PC-9 (cell line): ENCODE results near the gene IL3. TPM values are rescaled to one million over a fixed set of nuclear protein-coding genes. Genes with fewer than 3 reads are reported as not detected.

Source experiments
- BruUV-seq: library from RNA; stranded (reverse); fragments of 400-500 nt; replicated peaks from 2 replicates; lab custom pipeline; 2021; lab: Mats Ljungman, UMichigan
- CTCF ChIA-PET: fragments of 300-600 bp; sonication (Branson Sonifier 250); formaldehyde crosslinking; loops from one replicate; lab custom pipeline; 2022; ENCODE audit warnings: antibody characterized with exemption; lab: Charles Lee
- POLR2A ChIA-PET: fragments of 300-600 bp; sonication (Branson Sonifier 250); formaldehyde crosslinking; loops from one replicate; lab custom pipeline; 2022; ENCODE audit warnings: antibody characterized with exemption; ENCODE audit not compliant: unreplicated experiment; lab: Charles Lee
- DNase-seq, 2 experiments: peaks; one replicate each; pipeline versions ENCODE4 v3.0.0 to v3.0.0-alpha.2; 2015 to 2022; ENCODE audit warnings: mixed read lengths in 1 of 2
- H2AFZ ChIP-seq: fragments of 200-600 bp; sonication (generic); 2 replicates; pipeline ENCODE4 v1.8.1; 2017; ENCODE audit warnings: antibody characterized with exemption
- H3F3A ChIP-seq: fragments of 200-600 bp; sonication (generic); 2 replicates; pipeline ENCODE4 v1.8.1; 2017; ENCODE audit warnings: antibody characterized with exemption, mild to moderate bottlenecking, low read depth; ENCODE audit not compliant: insufficient read depth
- H3K27ac ChIP-seq: fragments of 200-600 bp; sonication (generic); 2 replicates; pipeline ENCODE4 v1.6.1; 2016; ENCODE audit warnings: mixed run types
- H3K27me3 ChIP-seq: fragments of 200-600 bp; sonication (generic); 2 replicates; pipeline ENCODE4 v1.6.1; 2016; ENCODE audit warnings: low read depth, mixed run types; ENCODE audit not compliant: insufficient read depth
- H3K36me3 ChIP-seq: fragments of 200-600 bp; sonication (generic); 2 replicates; pipeline ENCODE4 v1.6.1; 2016; ENCODE audit warnings: low read depth, mixed run types
- H3K4me1 ChIP-seq: fragments of 200-600 bp; sonication (generic); replicated peaks from 2 replicates; pipeline ENCODE4 v1.6.1; 2016; ENCODE audit warnings: mixed run types; ENCODE audit not compliant: insufficient read depth
- H3K4me2 ChIP-seq: fragments of 200-600 bp; sonication (generic); 2 replicates; pipeline ENCODE4 v1.6.1; 2017; ENCODE audit warnings: mixed run types
- H3K4me3 ChIP-seq: fragments of 200-600 bp; sonication (generic); 2 replicates; pipeline ENCODE4 v1.6.1; 2016; ENCODE audit warnings: mixed run types
- H3K79me2 ChIP-seq: fragments of 200-600 bp; sonication (generic); 2 replicates; pipeline ENCODE4 v1.6.1; 2017; ENCODE audit warnings: low read depth, mixed run types
- H3K9me2 ChIP-seq: fragments of 200-600 bp; sonication (generic); 2 replicates; pipeline ENCODE4 v1.8.1; 2017; ENCODE audit warnings: mild to moderate bottlenecking; ENCODE audit not compliant: insufficient read depth
- H3K9me3 ChIP-seq: fragments of 200-600 bp; sonication (generic); 2 replicates; pipeline ENCODE4 v1.8.1; 2016; ENCODE audit warnings: low read depth; ENCODE audit not compliant: insufficient read depth
- H4K20me1 ChIP-seq: fragments of 200-600 bp; sonication (generic); 2 replicates; pipeline ENCODE4 v1.8.1; 2017; ENCODE audit not compliant: insufficient read depth
- CTCF ChIP-seq: fragments of 200-600 bp; sonication (generic); conservative IDR thresholded peaks from 2 replicates; pipeline ENCODE4 v1.6.1; 2017; ENCODE audit warnings: mixed run types, antibody characterized with exemption, mild to moderate bottlenecking, moderate library complexity
- EZH2 ChIP-seq: fragments of 200-600 bp; sonication (generic); IDR thresholded peaks from 2 replicates; pipeline ENCODE4 v1.8.0; 2017; ENCODE audit warnings: antibody characterized with exemption, low read depth
- intact Hi-C: fragments of 100-400 bp; cut with micrococcal nuclease; formaldehyde crosslinking; loops from one replicate; pipeline ENCODE4 v1.10.0; 2022; ENCODE audit not compliant: unreplicated experiment
- total RNA-seq: library from RNA; stranded (reverse); gene quantifications from 2 replicates; pipeline ENCODE4 v1.2.3, GENCODE V29; 2021

The IL3 gene
- total RNA-seq, 1 experiment from 2014 or later = not detected

- BruUV-seq = no TSS peak
- CTCF ChIA-PET = no interaction called here
Measured at GRCh38 chr5:132037353-132037752, 23.1 kb upstream of the IL3 start.

GRCh38 chr5:132044207-132044606 lies 16.2 kb upstream of the IL3 start:
- Histone ChIP-seq H4K20me1 (no peaks in the 10 kb centered on the region), H3K27me3 (peaks cover 18% of the 10 kb centered on the region; the same call in 1 of the 2 replicates), H3K79me2 (no peaks in the 10 kb centered on the region), H3K27ac (no peak overlapping the region), H3K4me1 (no peaks in the 10 kb centered on the region), H3K36me3 (no peaks in the 10 kb centered on the region), H3K9me2 (no peaks in the 10 kb centered on the region), H3K9me3 (no peaks in the 10 kb centered on the region), H3F3A (no peaks in the 10 kb centered on the region), H3K4me3 (no peak overlapping the region), H3K4me2 (no peak overlapping the region), H2AFZ (no peak overlapping the region)
- ChIA-PET POLR2A (no interaction called here), CTCF (no interaction called here)
- DNase-seq = no peak
- TF ChIP-seq EZH2 (no peak), CTCF (no peak)
- intact Hi-C loops = no loop called here
- BruUV-seq = no TSS peak

More at GRCh38 chr5:132037353-132037752, 23.1 kb upstream of the IL3 start:
- Histone ChIP-seq H3K79me2 (no peaks in the 10 kb centered on the region), H3K9me2 (no peaks in the 10 kb centered on the region; the same call in 1 of the 2 replicates), H3K4me3 (no peak overlapping the region), H3K9me3 (no peaks in the 10 kb centered on the region), H3K4me1 (no peaks in the 10 kb centered on the region), H2AFZ (no peak overlapping the region), H4K20me1 (no peaks in the 10 kb centered on the region), H3K27ac (no peak overlapping the region), H3K4me2 (no peak overlapping the region), H3F3A (no peaks in the 10 kb centered on the region), H3K27me3 (peaks cover 4% of the 10 kb centered on the region; the same call in 1 of the 2 replicates), H3K36me3 (no peaks in the 10 kb centered on the region)
- DNase-seq = no peak
- intact Hi-C loops = no loop called here
- TF ChIP-seq CTCF = no peak
- TF ChIP-seq EZH2 = no peak
- POLR2A ChIA-PET = no interaction called here

GRCh38 chr5:132046880-132047299 lies 13.6 kb upstream of the IL3 start:
- no peaks in the 10 kb centered on the region for H3K9me3 ChIP-seq
- intact Hi-C loops = no loop called here
- H3F3A ChIP-seq = no peaks in the 10 kb centered on the region
- no peaks in the 10 kb centered on the region for H3K9me2 ChIP-seq
- no peak overlapping the region for H2AFZ ChIP-seq
- DNase-seq = no peak
- no peaks in the 10 kb centered on the region for H3K36me3 ChIP-seq
- H3K4me3 ChIP-seq = no peak overlapping the region
- H3K27ac ChIP-seq = no peak overlapping the region
- H4K20me1 ChIP-seq = no peaks in the 10 kb centered on the region
- no TSS peak for BruUV-seq
- H3K4me1 ChIP-seq = no peaks in the 10 kb centered on the region
- peaks cover 32% of the 10 kb centered on the region; the same call in 1 of the 2 replicates for H3K27me3 ChIP-seq
- no peak overlapping the region for H3K4me2 ChIP-seq
- no peaks in the 10 kb centered on the region for H3K79me2 ChIP-seq
- TF ChIP-seq EZH2 (no peak), CTCF (no peak)
- CTCF ChIA-PET = no interaction called here
- POLR2A ChIA-PET = no interaction called here
